ENCODE measurements around the gene SLC25A1. TPM values are rescaled to one million over a fixed set of nuclear protein-coding genes. Genes with fewer than 3 reads are reported as not detected.

SLC25A1 gene
- total and polyA plus RNA-seq, 2 of the 4 experiments (the other 2 are of a cell fraction): 41.0 to 56.5 TPM

Other genes with a start within 250 kb of the SLC25A1 start
- not detected in 2 replicates for gene PRODH, start 242.4 kb downstream of the SLC25A1 start, total RNA-seq (2012; rRNA removed)
- 0.02 TPM in 1 of 2 replicates, not detected in the other for gene PRODH, start 242.4 kb downstream of the SLC25A1 start, polyA plus RNA-seq (2012; rRNA removed)
- 17.2 and 18.6 TPM in 2 replicates for gene DGCR2, start 56.3 kb downstream of the SLC25A1 start, total RNA-seq (2012; rRNA removed)
- gene DGCR2, start 56.3 kb downstream of the SLC25A1 start, polyA plus RNA-seq (2012; rRNA removed): 33.5 and 35.4 TPM in 2 replicates
- not detected in 2 replicates for gene TSSK2, start 47.4 kb downstream of the SLC25A1 start, total RNA-seq (2012; rRNA removed)
- not detected in 2 replicates for gene TSSK2, start 47.4 kb downstream of the SLC25A1 start, polyA plus RNA-seq (2012; rRNA removed)
- 13.4 and 16.7 TPM in 2 replicates for gene ESS2, start 34.1 kb downstream of the SLC25A1 start, total RNA-seq (2012; rRNA removed)
- 17.3 and 18.3 TPM in 2 replicates for gene ESS2, start 34.1 kb downstream of the SLC25A1 start, polyA plus RNA-seq (2012; rRNA removed)
- not detected in 2 replicates for gene GSC2, start 28.4 kb downstream of the SLC25A1 start, total RNA-seq (2012; rRNA removed)
- gene GSC2, start 28.4 kb downstream of the SLC25A1 start, polyA plus RNA-seq (2012; rRNA removed): not detected in 2 replicates
- 7.5 and 8.1 TPM in 2 replicates for gene CLTCL1, start 113.0 kb upstream of the SLC25A1 start, total RNA-seq (2012; rRNA removed)
- 6.1 and 6.2 TPM in 2 replicates for gene CLTCL1, start 113.0 kb upstream of the SLC25A1 start, polyA plus RNA-seq (2012; rRNA removed)